GM21526 (cell line): Measurements from ENCODE around the gene USP36.
"Not testable (repeated sequence)": the region's sequence is repeated elsewhere in the genome, so short reads cannot be mapped to it uniquely, and the experiment has no call there.

ENCODE experiments used
- ATAC-seq: cut with Tn5 transposase; IDR thresholded peaks from one replicate; pipeline ENCODE4 v1.9.1; 2021; ENCODE audit warnings: moderate library complexity; ENCODE audit not compliant: unreplicated experiment, low FRiP score

Gene USP36

DNA sequence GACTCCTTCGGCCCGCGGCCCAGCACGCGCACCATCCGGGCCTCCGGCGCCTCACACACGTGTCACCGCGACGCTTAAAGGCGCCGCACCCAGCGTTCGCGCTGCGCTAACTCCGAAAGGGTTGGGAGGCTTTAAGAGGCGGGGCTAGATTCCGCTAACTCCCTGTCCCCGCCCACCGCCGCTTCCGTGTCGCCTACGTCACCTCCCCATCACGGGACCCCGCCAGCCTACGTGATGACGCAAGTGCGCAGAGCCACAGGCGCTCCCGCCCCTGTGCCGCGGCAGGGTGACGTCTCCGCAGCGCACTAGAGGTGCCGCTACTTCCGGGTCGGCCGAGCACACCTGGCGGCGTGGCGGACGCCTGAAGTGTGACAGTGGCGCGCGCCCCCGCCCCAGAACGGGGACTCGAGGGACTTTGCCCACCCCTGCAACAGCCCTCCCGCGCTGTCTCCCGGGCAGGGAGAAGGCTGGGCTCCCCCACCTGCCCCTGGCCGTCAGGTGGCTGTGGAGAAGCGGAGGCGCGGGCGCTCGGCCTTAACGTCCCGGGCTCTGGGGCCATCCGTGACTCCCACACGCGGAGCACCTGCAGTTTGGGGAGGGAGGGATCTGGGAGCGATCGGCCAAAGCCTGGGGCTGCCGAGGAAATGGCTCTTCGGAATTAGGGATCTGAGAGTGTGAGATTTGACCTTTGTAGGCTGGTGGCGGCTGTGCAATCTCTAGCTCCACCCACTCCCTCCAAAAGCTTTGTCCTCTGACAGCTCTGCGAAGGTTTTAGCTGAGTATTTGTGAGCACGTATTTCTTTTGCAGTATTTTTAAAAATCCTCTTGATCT lies at the start of gene USP36:
Gene USP36, minus strand, starts transcription at position 35 of the 832 bp plus-strand sequence. CDS start 4,451 bp downstream, outside the sequence.
- peak; percentile 84 for ATAC-seq

DNA sequence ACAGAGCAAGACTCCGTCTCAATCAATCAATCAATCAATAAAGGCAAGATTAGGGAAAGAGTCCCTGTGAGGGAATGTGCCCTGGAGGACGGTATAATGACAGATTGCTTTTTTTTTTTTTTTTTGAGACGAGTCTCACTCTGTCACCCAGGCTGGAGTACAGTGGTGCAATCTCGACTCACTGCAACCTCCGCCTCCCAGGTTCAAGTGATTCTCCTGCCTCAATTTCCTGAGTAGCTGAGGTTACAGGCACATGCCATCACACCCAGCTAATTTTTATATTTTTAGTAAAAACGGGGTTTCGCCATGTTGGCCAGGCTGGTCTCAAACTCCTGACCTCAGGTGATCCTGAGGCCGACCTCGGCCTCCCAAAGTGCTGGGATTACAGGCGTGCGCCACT lies 49.5 kb upstream of the USP36 start:
- not testable (repeated sequence) for ATAC-seq

DNA sequence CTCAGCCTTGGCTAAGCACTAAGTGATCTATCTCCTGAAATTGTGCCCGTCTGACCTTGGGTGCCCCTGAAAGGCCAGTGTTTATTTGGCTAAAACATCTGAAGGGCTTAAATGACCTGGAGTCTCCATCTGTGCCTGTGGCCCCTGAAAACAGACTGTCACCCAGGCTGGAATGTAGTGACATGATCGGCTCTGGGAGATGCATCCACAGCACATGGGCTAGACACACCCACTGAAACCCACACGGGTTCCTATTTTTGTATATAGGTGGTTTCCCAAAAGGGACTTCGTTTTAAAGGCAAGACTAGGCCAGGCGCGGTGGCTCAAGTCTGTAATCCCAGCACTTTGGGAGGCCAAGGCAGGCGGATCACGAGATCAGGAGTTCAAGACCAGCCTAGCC lies 48.9 kb upstream of the USP36 start:
- no peak for ATAC-seq

DNA sequence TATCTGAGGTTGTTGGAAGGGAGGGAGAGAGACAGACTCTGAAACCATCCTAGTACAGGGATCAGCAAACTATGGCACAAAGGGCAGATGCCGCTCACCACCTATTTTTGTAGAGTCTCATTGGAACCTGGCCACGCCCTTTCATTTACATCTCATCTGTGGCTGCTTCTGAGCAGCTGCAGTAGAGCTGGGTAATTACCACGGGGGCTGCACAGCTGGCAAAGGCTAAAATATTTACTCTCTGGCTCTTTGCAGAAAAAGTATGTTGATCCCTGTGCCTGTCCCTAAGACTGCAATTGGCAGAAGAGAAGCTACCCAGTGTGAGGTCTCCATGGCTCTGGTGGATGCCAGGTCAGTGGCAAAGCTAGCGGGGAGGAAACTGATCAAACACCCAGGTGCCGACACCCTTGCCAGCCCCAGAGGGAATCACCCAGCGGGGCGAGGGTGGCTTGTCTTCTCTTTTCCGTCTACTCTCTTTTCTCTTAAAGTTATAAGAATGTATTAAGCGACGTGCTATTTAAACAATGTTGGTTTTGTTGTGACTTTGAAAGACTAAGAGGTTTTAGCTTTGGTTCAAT lies 48.4 kb upstream of the USP36 start:
- no peak for ATAC-seq

DNA sequence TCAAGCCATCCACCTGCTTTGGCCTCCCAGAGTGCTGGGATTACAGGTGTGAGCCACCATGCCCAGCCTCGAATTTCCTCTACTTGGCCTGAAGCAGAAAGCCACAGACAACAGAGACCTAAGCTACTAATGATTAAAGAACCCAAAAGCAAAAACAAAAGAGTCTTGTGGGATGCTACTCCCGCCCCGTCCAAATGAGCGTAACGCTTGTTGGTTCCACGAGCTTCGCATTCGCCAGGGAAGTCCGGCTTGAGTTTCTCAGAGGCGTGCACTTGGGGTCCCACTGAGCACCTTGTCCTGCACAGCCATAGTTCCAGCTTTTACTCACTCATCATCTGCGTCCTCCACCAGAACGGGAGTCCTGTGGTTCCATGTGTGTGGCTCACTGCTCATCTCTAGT lies 46.3 kb upstream of the USP36 start:
- ATAC-seq: no peak

- ATAC-seq: no peak
Observed at GRCh38 chr17:78885956-78886355, 45.3 kb upstream of the USP36 start.

DNA sequence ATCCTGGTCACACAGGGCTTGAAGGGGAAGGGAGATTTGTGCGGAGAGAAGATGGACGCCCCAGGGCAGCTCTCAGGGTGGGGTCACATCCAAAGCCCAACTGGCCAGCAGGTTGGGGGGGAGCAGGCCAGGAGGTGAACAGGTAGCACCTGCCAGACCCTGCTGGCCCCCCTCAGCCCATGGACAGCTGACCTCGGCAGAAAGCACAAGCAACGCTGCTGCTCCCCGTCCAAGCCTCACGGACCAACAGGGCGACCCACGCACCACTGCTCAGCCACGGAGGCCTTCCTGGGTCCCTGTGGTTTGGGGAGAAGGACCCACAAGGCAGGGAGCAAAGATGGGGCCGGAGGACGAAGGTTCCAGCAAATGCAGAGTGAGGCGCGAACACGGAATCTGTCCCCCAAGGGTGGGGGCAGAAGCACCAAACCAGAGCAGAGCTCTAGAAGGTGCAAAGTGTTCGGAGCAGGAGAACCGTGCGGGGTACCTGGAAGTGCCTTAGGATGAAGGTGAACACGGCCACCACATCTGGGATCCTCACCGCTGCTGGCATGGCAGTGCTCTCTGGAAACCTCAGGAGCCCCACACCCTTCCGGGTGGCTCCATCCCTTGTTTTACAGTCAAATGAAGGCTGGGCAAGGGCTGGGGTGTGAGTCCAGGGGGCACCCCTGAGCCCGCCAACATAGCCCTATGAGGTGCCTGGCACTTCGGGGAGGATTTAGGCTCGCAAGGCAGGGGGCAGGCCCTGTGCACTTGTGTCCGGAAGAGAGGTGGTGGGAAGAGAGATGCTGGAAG lies 44.5 kb upstream of the USP36 start:
- ATAC-seq: no peak

DNA sequence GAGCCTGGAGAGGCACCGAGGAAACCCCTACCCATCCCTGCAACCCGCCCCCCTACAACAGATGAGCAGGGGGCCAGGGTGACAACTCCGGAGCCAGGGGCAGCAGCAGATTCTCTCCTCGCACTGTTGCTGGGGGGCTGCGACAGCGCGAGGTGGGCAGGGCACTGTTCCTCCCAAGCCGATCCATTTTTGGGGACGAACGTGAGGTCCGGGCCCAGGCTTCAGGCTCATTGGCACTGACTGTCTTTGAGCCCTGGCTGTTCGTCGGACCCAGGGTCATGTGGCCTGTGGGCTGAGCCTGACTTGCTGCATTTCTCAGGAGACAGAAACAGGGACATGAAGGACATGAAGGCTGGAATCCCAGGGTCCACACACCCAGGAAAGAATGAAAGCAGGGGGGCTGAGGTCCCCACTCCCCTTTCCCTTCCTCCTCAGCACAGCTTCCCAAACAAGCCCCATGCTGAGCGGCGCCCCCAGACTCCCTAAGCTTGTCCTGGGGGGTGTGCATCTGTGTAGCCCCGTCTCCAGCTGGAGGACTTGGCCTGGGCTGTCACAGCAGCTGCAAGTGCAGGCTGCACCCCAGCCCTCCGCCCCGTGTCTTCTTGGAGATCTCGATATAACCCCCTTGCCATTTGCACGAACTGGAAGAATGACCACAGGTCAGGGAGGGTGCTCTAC lies 43.7 kb upstream of the USP36 start:
- ATAC-seq: no peak

DNA sequence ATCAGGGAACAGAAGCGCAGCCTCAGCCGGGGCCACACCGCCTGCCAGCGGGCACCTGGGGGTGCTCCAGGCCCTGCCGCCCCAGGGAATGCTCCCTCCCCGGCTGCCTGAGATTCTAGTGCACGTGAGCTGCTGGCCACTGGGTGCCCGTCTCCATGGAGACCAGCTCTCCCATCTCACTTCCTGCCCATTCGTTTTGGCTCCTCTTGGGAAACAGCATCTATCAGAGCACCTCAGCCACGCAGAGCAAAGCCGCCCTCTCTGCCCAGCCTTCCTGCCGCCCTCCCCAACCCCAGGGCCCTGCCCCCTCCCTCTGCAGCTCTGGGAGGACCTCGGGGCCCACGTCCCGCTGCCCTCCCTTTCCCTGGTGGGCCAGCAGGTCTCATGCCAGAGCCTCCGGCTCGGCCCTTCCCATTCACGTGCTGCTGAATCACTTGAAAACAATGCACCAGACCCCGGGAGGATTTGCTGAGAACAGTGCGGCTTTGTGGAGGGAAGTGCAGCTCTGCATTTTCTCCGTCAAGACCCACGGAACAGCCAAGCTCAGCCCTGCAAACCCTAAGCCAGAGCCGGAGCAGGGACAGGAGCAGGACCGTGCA lies 43.0 kb upstream of the USP36 start:
- no peak for ATAC-seq

- no peak for ATAC-seq
Observed at GRCh38 chr17:78883089-78883532, 42.5 kb upstream of the USP36 start.

GRCh38 chr17:78882540-78883088 lies 42.0 kb upstream of the USP36 start:
- no peak for ATAC-seq

GRCh38 chr17:78879635-78880186 lies 39.1 kb upstream of the USP36 start:
- ATAC-seq: no peak

- ATAC-seq: no peak
Observed at GRCh38 chr17:78878871-78879527, 38.4 kb upstream of the USP36 start.

- ATAC-seq: no peak
Observed at GRCh38 chr17:78878261-78878660, 37.6 kb upstream of the USP36 start.

GRCh38 chr17:78876954-78877517 lies 36.4 kb upstream of the USP36 start:
- ATAC-seq: not testable (repeated sequence)

GRCh38 chr17:78876094-78876597 lies 35.5 kb upstream of the USP36 start:
- no peak for ATAC-seq

DNA sequence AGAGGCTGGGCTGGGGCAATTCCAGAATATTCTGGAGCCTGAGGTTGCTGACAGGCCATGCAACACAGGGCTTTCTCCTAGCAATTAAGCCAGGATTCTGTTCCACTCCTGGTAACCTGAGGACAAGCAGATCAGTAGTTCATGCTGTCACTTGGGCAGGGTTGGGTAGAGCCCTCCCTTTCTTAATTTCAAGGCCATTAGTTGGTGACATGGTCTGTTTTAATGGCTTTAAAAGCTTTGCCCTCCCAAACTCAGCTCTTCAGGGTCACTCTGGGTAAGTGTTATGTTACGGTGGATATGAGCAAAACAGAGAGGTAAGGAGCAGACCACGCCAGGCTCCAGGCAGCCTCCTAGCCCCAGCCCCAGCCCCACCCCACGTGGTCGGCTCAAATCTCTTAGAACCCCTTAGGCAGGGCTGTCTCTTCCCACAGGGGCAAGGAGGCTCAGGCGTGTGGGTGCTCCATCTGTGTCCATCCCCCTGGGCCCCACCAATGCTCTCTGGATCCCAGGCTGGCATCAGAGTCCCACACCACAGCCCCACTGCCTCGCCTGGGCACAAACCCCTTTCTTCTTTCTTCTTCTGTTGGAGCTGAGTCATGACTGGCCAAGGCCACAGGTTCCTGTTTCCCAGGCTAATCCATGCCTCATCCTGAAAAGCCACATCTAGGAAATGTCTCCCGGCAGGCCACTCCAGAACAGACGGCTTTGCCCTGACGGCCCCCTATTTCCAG lies 34.9 kb upstream of the USP36 start:
- no peak for ATAC-seq
